Endothelial cell of umbilical vein (primary cell): ENCODE results near the gene C10orf71. TPM values are rescaled to one million over a fixed set of nuclear protein-coding genes. Genes with fewer than 3 reads are reported as not detected.

Source experiments
- BruUV-seq: library from RNA; stranded (reverse); fragments of 400-500 nt; replicated peaks from 2 replicates; lab custom pipeline; 2021; lab: Mats Ljungman, UMichigan
- CTCF ChIA-PET: fragments of 300-600, 350-600 bp; sonication (Branson Sonifier 250); formaldehyde crosslinking; loops from one replicate; lab custom pipeline; 2021; ENCODE audit warnings: antibody characterized with exemption, inconsistent platforms; lab: Charles Lee
- POLR2A ChIA-PET: fragments of 300-600, 350-600 bp; sonication (Branson Sonifier 250); formaldehyde crosslinking; loops from one replicate; lab custom pipeline; 2021; ENCODE audit warnings: antibody characterized with exemption, inconsistent platforms; lab: Charles Lee
- DNase-seq: peaks from one replicate; pipeline ENCODE4 v3.0.0-alpha.2; 2011; ENCODE audit warnings: low read depth, low spot score
- FAIRE-seq: peaks from 2 replicates; lab custom pipeline; 2011; peaks lifted over from hg19 to GRCh38; lab: Jason Lieb, UNC
- H2AFZ ChIP-seq: 2 replicates; pipeline ENCODE4 v1.6.0; 2012; ENCODE audit warnings: low read depth, low read length, control low read depth, inconsistent platforms
- H3K27ac ChIP-seq: 2 replicates; pipeline ENCODE4 v1.5.1; 2011; ENCODE audit warnings: low read depth, mild to moderate bottlenecking, control low read depth, low read length, moderate library complexity; ENCODE audit not compliant: insufficient read depth
- H3K27me3 ChIP-seq, 2 experiments: 2 replicates each; pipeline versions ENCODE4 v1.6.0 to v1.6.1; 2011; ENCODE audit warnings: low read length in 2 of 2, mixed read lengths in 1 of 2; ENCODE audit not compliant: control insufficient read depth in 2 of 2, insufficient read depth in 2 of 2
- H3K36me3 ChIP-seq, 2 experiments: 2 replicates in 1 of 2; 3 replicates in 1 of 2; pipeline ENCODE4 v1.5.1; 2011; ENCODE audit warnings: low read length in 2 of 2, mild to moderate bottlenecking in 1 of 2, moderate library complexity in 1 of 2; ENCODE audit not compliant: control insufficient read depth in 2 of 2, insufficient read depth in 2 of 2; ENCODE audit errors: extremely low read depth in 1 of 2
- H3K4me1 ChIP-seq: 3 replicates; pipeline ENCODE4 v1.5.1; 2011; ENCODE audit warnings: mild to moderate bottlenecking, low read length; ENCODE audit not compliant: control insufficient read depth, insufficient read depth; ENCODE audit errors: extremely low read depth
- H3K4me2 ChIP-seq: 2 replicates; pipeline ENCODE4 v1.6.1; 2011; ENCODE audit warnings: low read length, control low read depth, mixed read lengths; ENCODE audit not compliant: insufficient read depth
- H3K4me3 ChIP-seq, 3 experiments: fragments of 200-600 bp in 1 of 3; sonication (generic), shearing (Covaris generic) in 1 of 3; replicated peaks in 1 of 3; 2 replicates each; pipeline ENCODE4 v1.5.1; 2011 to 2016; ENCODE audit warnings: control low read depth in 3 of 3, low read length in 3 of 3, mild to moderate bottlenecking in 2 of 3, inconsistent platforms in 1 of 3, low read depth in 1 of 3, moderate library complexity in 1 of 3; ENCODE audit not compliant: insufficient read depth in 1 of 3
- H3K79me2 ChIP-seq: 2 replicates; pipeline ENCODE4 v1.6.0; 2012; ENCODE audit warnings: low read length, inconsistent platforms; ENCODE audit not compliant: control insufficient read depth, insufficient read depth
- H3K9ac ChIP-seq: replicated peaks from 2 replicates; pipeline ENCODE3; 2011; ENCODE audit warnings: low read length, control low read depth; ENCODE audit not compliant: insufficient read depth; ENCODE audit errors: extremely low read depth
- H3K9me1 ChIP-seq: replicated peaks from 3 replicates; pipeline ENCODE4 v1.6.0; 2011; ENCODE audit warnings: mild to moderate bottlenecking, low read length; ENCODE audit not compliant: control insufficient read depth, insufficient read depth; ENCODE audit errors: extremely low read depth
- H3K9me3 ChIP-seq: replicated peaks from 2 replicates; pipeline ENCODE4 v1.5.1; 2012; ENCODE audit warnings: low read length, inconsistent platforms; ENCODE audit not compliant: control insufficient read depth, insufficient read depth
- H4K20me1 ChIP-seq: replicated peaks from 2 replicates; pipeline ENCODE3; 2011; ENCODE audit warnings: mild to moderate bottlenecking, low read length; ENCODE audit not compliant: control insufficient read depth, insufficient read depth; ENCODE audit errors: extremely low read depth
- EZH2 ChIP-seq: IDR thresholded peaks from 2 replicates; pipeline ENCODE4 v1.6.1; 2012; ENCODE audit warnings: borderline replicate concordance, low read depth, mild to moderate bottlenecking, moderate library complexity, low read length, inconsistent platforms; ENCODE audit not compliant: severe bottlenecking
- FOS ChIP-seq: IDR thresholded peaks from 2 replicates; pipeline ENCODE4 v1.6.1; 2011; ENCODE audit warnings: mild to moderate bottlenecking, low read length, moderate library complexity, borderline replicate concordance; ENCODE audit not compliant: insufficient read depth
- GATA2 ChIP-seq: IDR thresholded peaks from 2 replicates; pipeline ENCODE4 v1.7.0; 2011; ENCODE audit warnings: low read depth, mild to moderate bottlenecking, moderate library complexity, mixed read lengths, low read length; ENCODE audit not compliant: insufficient read length, insufficient read depth
- JUN ChIP-seq: IDR thresholded peaks from 2 replicates; pipeline ENCODE4 v1.6.1; 2011; ENCODE audit warnings: borderline replicate concordance, low read depth; ENCODE audit not compliant: insufficient read length, insufficient read depth
- MYC ChIP-seq: IDR thresholded peaks from one replicate; pipeline ENCODE4 v1.6.1; 2011; ENCODE audit warnings: mild to moderate bottlenecking, low read depth, low read length
- POLR2A ChIP-seq: IDR thresholded peaks from 2 replicates; pipeline ENCODE4 v1.6.1; 2012; ENCODE audit warnings: low read depth, mild to moderate bottlenecking, control low read depth, low read length
- POLR2AphosphoS5 ChIP-seq: IDR thresholded peaks from 2 replicates; pipeline ENCODE4 v1.6.1; 2012; ENCODE audit warnings: low read depth, mild to moderate bottlenecking, control low read depth, low read length, moderate library complexity; ENCODE audit not compliant: insufficient read depth
- dilution Hi-C: fragments of 300-500 bp; cut with MboI; formaldehyde crosslinking; loops from one replicate; pipeline ENCODE4 v1.15.0; 2019; ENCODE audit warnings: low sequenced_read_pairs; ENCODE audit not compliant: extremely low pct_ligation_motif_present
- intact Hi-C: fragments of 100-400 bp; cut with micrococcal nuclease; formaldehyde crosslinking; loops from one replicate; pipeline ENCODE4 v1.10.0; 2022
- polyA plus RNA-seq, 4 experiments: library from polyadenylated mRNA; depleted of rRNA in 3 of 4; stranded (reverse) in 3 of 4; unstranded in 1 of 4; fragments of >200 nt; gene quantifications; 2 replicates each; pipeline versions ENCODE4 v1.2.1 to v1.2.3, GENCODE V29; 2011 to 2012; ENCODE audit warnings: missing spikeins in 1 of 4
- total RNA-seq: library from RNA; stranded (reverse); gene quantifications from 2 replicates; pipeline ENCODE4 v1.2.3, GENCODE V29; 2021
- TF ChIP-seq, protein P1 (sequence below), 2 donors: IDR thresholded peaks; 1 replicate in 1 of 2; 2 replicates in 1 of 2; pipeline ENCODE4 v1.5.1; 2011; ENCODE audit warnings: low read length in 2 of 2, mild to moderate bottlenecking in 2 of 2, moderate library complexity in 2 of 2, control low read depth in 1 of 2, inconsistent platforms in 1 of 2, low read depth in 1 of 2; ENCODE audit not compliant: insufficient read depth in 1 of 2; ENCODE audit errors: extremely low read depth in 1 of 2
- TF ChIP-seq, protein P2 (sequence below): IDR thresholded peaks from 2 replicates; pipeline ENCODE4 v1.6.1; 2011; ENCODE audit not compliant: insufficient read depth, insufficient read length

C10orf71 gene
- total and polyA plus RNA-seq, 2 donors (not counting 3 experiments of a cell fraction or from before 2014, with no cell fraction given): not detected

DNA sequence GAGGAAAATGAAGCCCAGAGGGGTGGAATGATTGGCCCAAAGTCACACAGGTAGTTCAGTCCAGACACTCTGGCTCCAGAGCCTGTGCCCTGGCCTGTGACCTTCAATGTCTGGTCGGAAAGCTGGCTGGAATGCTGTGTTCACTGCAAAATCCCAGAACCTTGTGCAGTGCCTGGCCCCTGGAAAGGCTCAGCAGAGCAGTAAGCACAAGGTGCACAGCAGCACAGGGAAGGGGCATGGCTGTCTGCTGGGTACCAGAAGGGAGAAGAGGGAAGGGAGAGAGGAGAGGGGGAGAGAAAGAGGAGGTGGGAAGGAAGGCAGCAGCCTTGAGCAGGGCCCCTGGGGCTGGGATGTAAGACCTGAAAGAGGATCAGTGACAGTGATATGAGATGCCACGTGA, 28.4 kb upstream of the C10orf71 start:
- dilution Hi-C loops: no loop called here
- H3K27ac ChIP-seq: no peak overlapping the region
- H3K9me1 ChIP-seq: no peaks in the 10 kb centered on the region
- DNase-seq (no peak), FAIRE-seq (no peak)
- no peak overlapping the region for H2AFZ ChIP-seq
- H3K36me3 ChIP-seq: no peaks in the 10 kb centered on the region
- H3K27me3 ChIP-seq: no peaks in the 10 kb centered on the region
- H3K79me2 ChIP-seq: no peaks in the 10 kb centered on the region
- intact Hi-C loops: no loop called here
- POLR2A ChIA-PET: no interaction called here
- H3K9me3 ChIP-seq: no peaks in the 10 kb centered on the region
- no peak overlapping the region for H3K4me3 ChIP-seq
- TF ChIP-seq, protein P1, sequence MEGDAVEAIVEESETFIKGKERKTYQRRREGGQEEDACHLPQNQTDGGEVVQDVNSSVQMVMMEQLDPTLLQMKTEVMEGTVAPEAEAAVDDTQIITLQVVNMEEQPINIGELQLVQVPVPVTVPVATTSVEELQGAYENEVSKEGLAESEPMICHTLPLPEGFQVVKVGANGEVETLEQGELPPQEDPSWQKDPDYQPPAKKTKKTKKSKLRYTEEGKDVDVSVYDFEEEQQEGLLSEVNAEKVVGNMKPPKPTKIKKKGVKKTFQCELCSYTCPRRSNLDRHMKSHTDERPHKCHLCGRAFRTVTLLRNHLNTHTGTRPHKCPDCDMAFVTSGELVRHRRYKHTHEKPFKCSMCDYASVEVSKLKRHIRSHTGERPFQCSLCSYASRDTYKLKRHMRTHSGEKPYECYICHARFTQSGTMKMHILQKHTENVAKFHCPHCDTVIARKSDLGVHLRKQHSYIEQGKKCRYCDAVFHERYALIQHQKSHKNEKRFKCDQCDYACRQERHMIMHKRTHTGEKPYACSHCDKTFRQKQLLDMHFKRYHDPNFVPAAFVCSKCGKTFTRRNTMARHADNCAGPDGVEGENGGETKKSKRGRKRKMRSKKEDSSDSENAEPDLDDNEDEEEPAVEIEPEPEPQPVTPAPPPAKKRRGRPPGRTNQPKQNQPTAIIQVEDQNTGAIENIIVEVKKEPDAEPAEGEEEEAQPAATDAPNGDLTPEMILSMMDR (IDR thresholded peaks at IDR 0.05; ENCODE audit: extremely low read depth in 1 of 2, insufficient read depth in 1 of 2, low read depth in 1 of 2, low read length in 2 of 2): no peak
- TF ChIP-seq MYC: no peak
- TF ChIP-seq GATA2: no peak
- no peak for TF ChIP-seq POLR2A
- TF ChIP-seq, protein P2, sequence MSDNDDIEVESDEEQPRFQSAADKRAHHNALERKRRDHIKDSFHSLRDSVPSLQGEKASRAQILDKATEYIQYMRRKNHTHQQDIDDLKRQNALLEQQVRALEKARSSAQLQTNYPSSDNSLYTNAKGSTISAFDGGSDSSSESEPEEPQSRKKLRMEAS: no peak
- TF ChIP-seq JUN: no peak
- TF ChIP-seq EZH2: no peak
- no peak for TF ChIP-seq POLR2AphosphoS5
- no peak for TF ChIP-seq FOS
- no peaks in the 10 kb centered on the region for H3K4me1 ChIP-seq
- no peaks in the 10 kb centered on the region for H4K20me1 ChIP-seq
- no peak overlapping the region for H3K4me2 ChIP-seq
- CTCF ChIA-PET: no interaction called here
- H3K9ac ChIP-seq: no peak overlapping the region
- BruUV-seq: no TSS peak
